ENCODE data around the gene PCGF2. TPM values are rescaled to one million over a fixed set of nuclear protein-coding genes. Genes with fewer than 3 reads are reported as not detected.
"Not testable (repeated sequence)": the region's sequence is repeated elsewhere in the genome, so short reads cannot be mapped to it uniquely, and the experiment has no call there.

Gene PCGF2
- polyA plus RNA-seq, 1 donor from 2014 or later, result 11.7 TPM

DNA sequence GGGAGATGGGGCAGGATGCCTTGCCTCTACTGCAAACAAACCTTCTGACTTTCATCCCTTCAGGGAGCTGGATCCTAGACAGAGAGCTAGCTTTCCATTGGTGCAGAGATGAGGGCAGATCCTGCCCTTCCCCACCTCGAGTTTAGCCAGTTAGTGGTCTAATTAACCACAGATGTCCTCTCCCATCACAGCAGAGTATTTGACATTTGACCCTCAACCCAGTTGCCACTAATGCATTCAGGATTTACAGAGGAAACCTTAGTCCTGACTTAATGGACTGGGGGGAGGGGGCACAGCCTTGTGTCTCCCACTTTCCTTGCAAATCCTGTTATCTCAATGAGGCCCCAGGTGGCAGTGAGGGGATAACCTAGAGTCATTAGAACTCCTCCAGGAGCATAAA, 41.0 kb upstream of the PCGF2 start:
- Histone ChIP-seq H3K9me3 (ENCODE audit: low read length) (no peaks in the 10 kb centered on the region), H3K27ac (ENCODE audit: low read length) (no peak overlapping the region), H3K4me3 (ENCODE audit: low read length) (no peak overlapping the region), H4K20me1 (ENCODE audit: insufficient read depth) (no peaks in the 10 kb centered on the region), H3K4me2 (ENCODE audit: low read length) (no peak overlapping the region), H3K9me2 (ENCODE audit: insufficient read depth, low read length) (no peaks in the 10 kb centered on the region), H2AFZ (ENCODE audit: low read depth, low read length) (no peak overlapping the region), H3K27me3 (ENCODE audit: insufficient read depth, low read depth, low read length) (no peaks in the 10 kb centered on the region), H3K36me3 (ENCODE audit: insufficient read depth, low read length) (no peaks in the 10 kb centered on the region), H3K9ac (ENCODE audit: low read length) (no peak overlapping the region), H3F3A (ENCODE audit: insufficient read depth, low read length, poor library complexity, severe bottlenecking) (no peaks in the 10 kb centered on the region), H3K79me2 (replicated peaks; ENCODE audit: insufficient read depth, low read length) (peaks cover 11% of the 10 kb centered on the region)
- no peak for TF ChIP-seq TAF1 (IDR thresholded peaks at IDR 0.05; ENCODE audit: low read depth)
- no peak for TF ChIP-seq SMC3 (conservative IDR thresholded peaks at IDR 0.05; ENCODE audit: poor library complexity)
- TF ChIP-seq EZH2 (IDR thresholded peaks at IDR 0.05; ENCODE audit: borderline replicate concordance, insufficient read depth, low read length, poor library complexity, severe bottlenecking), result no peak
- no peak for TF ChIP-seq EP300 (conservative IDR thresholded peaks at IDR 0.05; ENCODE audit: poor library complexity, severe bottlenecking)
- TF ChIP-seq POLR2AphosphoS5 (IDR thresholded peaks at IDR 0.05), result no peak
- TF ChIP-seq MXI1 (conservative IDR thresholded peaks at IDR 0.05; ENCODE audit: poor library complexity, severe bottlenecking), result no peak
- TF ChIP-seq REST (IDR thresholded peaks at IDR 0.05; ENCODE audit: borderline replicate concordance), result no peak
- no peak for TF ChIP-seq RAD21 (conservative IDR thresholded peaks at IDR 0.05)

- not testable (repeated sequence) for H3K4me2 ChIP-seq (ENCODE audit: low read length); H3K9ac ChIP-seq (ENCODE audit: low read length); H3K4me3 ChIP-seq (ENCODE audit: low read length); H4K20me1 ChIP-seq (ENCODE audit: insufficient read depth); H2AFZ ChIP-seq (ENCODE audit: low read depth, low read length); H3K36me3 ChIP-seq (ENCODE audit: insufficient read depth, low read length); H3K27me3 ChIP-seq (ENCODE audit: insufficient read depth, low read depth, low read length); H3K9me2 ChIP-seq (ENCODE audit: insufficient read depth, low read length); H3F3A ChIP-seq (ENCODE audit: insufficient read depth, low read length, poor library complexity, severe bottlenecking); H3K27ac ChIP-seq (ENCODE audit: low read length); H3K79me2 ChIP-seq (replicated peaks; ENCODE audit: insufficient read depth, low read length); H3K9me3 ChIP-seq (ENCODE audit: low read length)
Measured at GRCh38 chr17:38787999-38788398, 39.9 kb upstream of the PCGF2 start.

DNA sequence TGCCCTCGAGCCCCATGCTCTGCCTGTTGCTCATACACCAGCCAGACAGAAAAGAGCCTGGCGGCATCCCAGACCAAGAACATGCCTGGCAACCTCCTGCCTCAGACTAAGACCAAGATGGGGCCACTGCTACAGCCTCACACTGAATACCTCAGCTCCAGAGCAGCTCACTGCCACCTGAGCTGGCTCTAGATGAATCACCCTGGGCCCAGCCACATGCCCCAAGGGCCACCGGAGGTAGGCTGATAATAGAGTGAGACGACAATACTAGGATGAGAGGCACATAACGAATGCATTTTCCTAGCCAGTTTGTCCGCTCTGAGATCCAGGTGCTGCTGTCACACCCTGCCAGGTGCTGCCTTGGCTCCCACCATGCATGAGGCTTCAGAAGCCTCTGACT, 38.2 kb upstream of the PCGF2 start:
- H4K20me1 ChIP-seq (ENCODE audit: insufficient read depth), result no peaks in the 10 kb centered on the region
- no peaks in the 10 kb centered on the region for H3K9me2 ChIP-seq (ENCODE audit: insufficient read depth, low read length)
- no peaks in the 10 kb centered on the region for H3K79me2 ChIP-seq (replicated peaks; ENCODE audit: insufficient read depth, low read length)
- no peak overlapping the region for H2AFZ ChIP-seq (ENCODE audit: low read depth, low read length)
- H3K27me3 ChIP-seq (ENCODE audit: insufficient read depth, low read depth, low read length), result no peaks in the 10 kb centered on the region
- H3K9me3 ChIP-seq (ENCODE audit: low read length), result no peaks in the 10 kb centered on the region
- no peak overlapping the region for H3K4me3 ChIP-seq (ENCODE audit: low read length)
- H3K9ac ChIP-seq (ENCODE audit: low read length), result no peak overlapping the region
- TF ChIP-seq RAD21 (conservative IDR thresholded peaks at IDR 0.05) (no peak), EZH2 (IDR thresholded peaks at IDR 0.05; ENCODE audit: borderline replicate concordance, insufficient read depth, low read length, poor library complexity, severe bottlenecking) (no peak), EP300 (conservative IDR thresholded peaks at IDR 0.05; ENCODE audit: poor library complexity, severe bottlenecking) (no peak), REST (IDR thresholded peaks at IDR 0.05; ENCODE audit: borderline replicate concordance) (no peak), TAF1 (IDR thresholded peaks at IDR 0.05; ENCODE audit: low read depth) (no peak), MXI1 (conservative IDR thresholded peaks at IDR 0.05; ENCODE audit: poor library complexity, severe bottlenecking) (no peak), SMC3 (conservative IDR thresholded peaks at IDR 0.05; ENCODE audit: poor library complexity) (no peak), POLR2AphosphoS5 (IDR thresholded peaks at IDR 0.05) (no peak), CTCF (IDR thresholded peaks at IDR 0.05; ENCODE audit: poor library complexity, severe bottlenecking) (no peak)
- no peak overlapping the region for H3K4me2 ChIP-seq (ENCODE audit: low read length)
- H3K27ac ChIP-seq (ENCODE audit: low read length), result no peak overlapping the region
- no peaks in the 10 kb centered on the region for H3F3A ChIP-seq (ENCODE audit: insufficient read depth, low read length, poor library complexity, severe bottlenecking)
- no peaks in the 10 kb centered on the region for H3K36me3 ChIP-seq (ENCODE audit: insufficient read depth, low read length)

Data from neural cell (in vitro differentiated cells).